ENCODE data around the gene ZFP69. TPM values are rescaled to one million over a fixed set of nuclear protein-coding genes. Genes with fewer than 3 reads are reported as not detected.

Gene ZFP69
- total RNA-seq, 1 donor, result 3.6 TPM

DNA sequence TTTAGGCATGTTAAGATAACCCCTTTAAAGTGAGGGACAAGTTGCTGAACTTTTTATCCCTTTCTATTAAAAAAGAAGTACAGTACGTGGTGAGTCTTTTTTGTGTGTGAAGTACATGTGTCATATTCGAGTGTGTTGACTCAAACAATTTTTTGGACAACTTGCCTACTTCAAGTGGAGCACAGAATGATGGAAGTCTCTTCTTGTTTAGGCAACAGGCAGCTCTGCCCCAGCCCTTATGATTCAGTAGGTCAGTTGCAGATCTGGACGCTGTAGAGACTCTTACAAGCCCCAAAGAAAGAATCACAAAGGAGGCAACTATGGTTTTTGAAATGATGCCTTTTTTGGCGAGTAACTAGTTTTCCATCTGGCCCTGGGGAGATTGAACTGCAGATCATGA lies 41.2 kb upstream of the ZFP69 start:
- TF ChIP-seq, protein P1, sequence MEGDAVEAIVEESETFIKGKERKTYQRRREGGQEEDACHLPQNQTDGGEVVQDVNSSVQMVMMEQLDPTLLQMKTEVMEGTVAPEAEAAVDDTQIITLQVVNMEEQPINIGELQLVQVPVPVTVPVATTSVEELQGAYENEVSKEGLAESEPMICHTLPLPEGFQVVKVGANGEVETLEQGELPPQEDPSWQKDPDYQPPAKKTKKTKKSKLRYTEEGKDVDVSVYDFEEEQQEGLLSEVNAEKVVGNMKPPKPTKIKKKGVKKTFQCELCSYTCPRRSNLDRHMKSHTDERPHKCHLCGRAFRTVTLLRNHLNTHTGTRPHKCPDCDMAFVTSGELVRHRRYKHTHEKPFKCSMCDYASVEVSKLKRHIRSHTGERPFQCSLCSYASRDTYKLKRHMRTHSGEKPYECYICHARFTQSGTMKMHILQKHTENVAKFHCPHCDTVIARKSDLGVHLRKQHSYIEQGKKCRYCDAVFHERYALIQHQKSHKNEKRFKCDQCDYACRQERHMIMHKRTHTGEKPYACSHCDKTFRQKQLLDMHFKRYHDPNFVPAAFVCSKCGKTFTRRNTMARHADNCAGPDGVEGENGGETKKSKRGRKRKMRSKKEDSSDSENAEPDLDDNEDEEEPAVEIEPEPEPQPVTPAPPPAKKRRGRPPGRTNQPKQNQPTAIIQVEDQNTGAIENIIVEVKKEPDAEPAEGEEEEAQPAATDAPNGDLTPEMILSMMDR (IDR thresholded peaks at IDR 0.05; ENCODE audit: extremely low read depth, low read depth, low read length), result no peak
- no peaks in the 10 kb centered on the region for H4K20me1 ChIP-seq (ENCODE audit: insufficient read depth, low read length)
- H3K27me3 ChIP-seq (ENCODE audit: insufficient read depth, low read length), result no peaks in the 10 kb centered on the region
- H2AFZ ChIP-seq (ENCODE audit: low read length), result no peak overlapping the region
- H3K9me3 ChIP-seq (ENCODE audit: low read depth, low read length), result no peaks in the 10 kb centered on the region
- no peaks in the 10 kb centered on the region for H3K79me2 ChIP-seq (ENCODE audit: insufficient read depth, low read length)
- peaks cover 10% of the 10 kb centered on the region for H3K4me1 ChIP-seq (ENCODE audit: insufficient read depth, low read length)
- peak; percentile 92 for DNase-seq (ENCODE audit: insufficient read length, low spot score, missing footprints)
- H3K36me3 ChIP-seq (ENCODE audit: insufficient read depth, low read length), result no peaks in the 10 kb centered on the region
- H3K4me3 ChIP-seq (ENCODE audit: insufficient read depth, low read length), result no peak overlapping the region
- H3K4me2 ChIP-seq (ENCODE audit: insufficient read depth, low read length), result peak overlapping the region; percentile 4
- H3K27ac ChIP-seq (ENCODE audit: low read depth, low read length), result peak overlapping the region; percentile 47

DNA sequence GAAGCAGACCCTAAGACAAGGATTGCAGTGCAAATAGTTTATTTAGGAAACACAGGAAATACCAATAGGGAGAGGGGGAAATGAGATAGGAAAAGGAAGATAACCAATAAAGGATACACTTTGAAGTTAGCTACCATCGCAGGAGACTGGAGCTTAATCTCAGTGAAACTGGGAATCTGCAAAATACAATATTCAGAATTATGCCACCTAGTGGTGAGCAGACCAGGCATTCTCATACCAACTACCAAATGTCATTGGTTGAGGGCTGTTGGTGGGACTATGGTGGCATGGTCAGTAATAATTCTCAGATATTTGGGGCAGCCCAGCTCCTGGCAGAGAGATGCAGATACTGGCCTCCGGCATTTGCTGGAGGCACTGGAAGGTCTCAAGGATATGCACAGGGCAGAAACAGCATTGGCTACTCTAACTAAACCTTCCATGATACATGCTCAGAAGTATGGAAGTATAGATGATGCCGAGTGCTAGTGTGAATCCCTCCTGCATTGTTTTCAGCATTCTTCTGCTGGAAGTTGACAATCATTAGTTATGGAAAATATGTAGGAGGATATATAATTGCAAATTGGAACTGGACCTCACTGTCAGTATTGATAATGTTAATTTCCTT lies 38.6 kb upstream of the ZFP69 start:
- Histone ChIP-seq H3K27ac (ENCODE audit: low read depth, low read length) (no peak overlapping the region), H3K9me3 (ENCODE audit: low read depth, low read length) (no peaks in the 10 kb centered on the region), H3K79me2 (ENCODE audit: insufficient read depth, low read length) (no peaks in the 10 kb centered on the region), H4K20me1 (ENCODE audit: insufficient read depth, low read length) (no peaks in the 10 kb centered on the region), H2AFZ (ENCODE audit: low read length) (no peak overlapping the region), H3K4me3 (ENCODE audit: insufficient read depth, low read length) (no peak overlapping the region), H3K4me2 (ENCODE audit: insufficient read depth, low read length) (no peak overlapping the region), H3K36me3 (ENCODE audit: insufficient read depth, low read length) (no peaks in the 10 kb centered on the region), H3K27me3 (ENCODE audit: insufficient read depth, low read length) (no peaks in the 10 kb centered on the region), H3K4me1 (ENCODE audit: insufficient read depth, low read length) (peaks cover 10% of the 10 kb centered on the region)
- TF ChIP-seq, protein P1 (IDR thresholded peaks at IDR 0.05; ENCODE audit: extremely low read depth, low read depth, low read length), result peak; percentile 77
- DNase-seq (ENCODE audit: insufficient read length, low spot score, missing footprints), result peak; percentile 82

DNA sequence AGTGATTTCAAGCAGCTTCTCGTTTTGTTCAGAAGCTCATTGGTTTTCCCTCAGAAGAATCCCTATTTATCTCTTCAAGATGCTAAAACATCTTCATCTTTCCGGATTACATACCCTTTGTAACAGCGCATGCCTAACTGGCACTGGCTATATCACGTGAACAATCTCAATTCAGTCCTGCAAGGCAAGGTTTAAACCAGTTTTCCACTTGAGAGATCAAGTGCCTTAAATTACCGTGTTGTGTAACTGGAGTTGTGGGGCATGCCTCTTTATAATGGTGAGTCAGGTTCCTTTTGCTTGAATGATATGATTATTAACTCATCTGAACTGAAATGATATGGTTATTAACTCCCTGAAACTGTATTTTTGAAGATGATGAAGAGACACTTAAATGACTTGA lies 37.8 kb upstream of the ZFP69 start:
- H3K4me2 ChIP-seq (ENCODE audit: insufficient read depth, low read length), result no peak overlapping the region
- H3K27me3 ChIP-seq (ENCODE audit: insufficient read depth, low read length), result no peaks in the 10 kb centered on the region
- H3K4me1 ChIP-seq (ENCODE audit: insufficient read depth, low read length), result peaks cover 10% of the 10 kb centered on the region
- H3K36me3 ChIP-seq (ENCODE audit: insufficient read depth, low read length), result no peaks in the 10 kb centered on the region
- no peak overlapping the region for H3K27ac ChIP-seq (ENCODE audit: low read depth, low read length)
- TF ChIP-seq, protein P1 (IDR thresholded peaks at IDR 0.05; ENCODE audit: extremely low read depth, low read depth, low read length), result no peak
- H3K9me3 ChIP-seq (ENCODE audit: low read depth, low read length), result no peaks in the 10 kb centered on the region
- no peaks in the 10 kb centered on the region for H3K79me2 ChIP-seq (ENCODE audit: insufficient read depth, low read length)
- H3K4me3 ChIP-seq (ENCODE audit: insufficient read depth, low read length), result no peak overlapping the region
- H2AFZ ChIP-seq (ENCODE audit: low read length), result no peak overlapping the region
- no peaks in the 10 kb centered on the region for H4K20me1 ChIP-seq (ENCODE audit: insufficient read depth, low read length)
- DNase-seq (ENCODE audit: insufficient read length, low spot score, missing footprints), result no peak

DNA sequence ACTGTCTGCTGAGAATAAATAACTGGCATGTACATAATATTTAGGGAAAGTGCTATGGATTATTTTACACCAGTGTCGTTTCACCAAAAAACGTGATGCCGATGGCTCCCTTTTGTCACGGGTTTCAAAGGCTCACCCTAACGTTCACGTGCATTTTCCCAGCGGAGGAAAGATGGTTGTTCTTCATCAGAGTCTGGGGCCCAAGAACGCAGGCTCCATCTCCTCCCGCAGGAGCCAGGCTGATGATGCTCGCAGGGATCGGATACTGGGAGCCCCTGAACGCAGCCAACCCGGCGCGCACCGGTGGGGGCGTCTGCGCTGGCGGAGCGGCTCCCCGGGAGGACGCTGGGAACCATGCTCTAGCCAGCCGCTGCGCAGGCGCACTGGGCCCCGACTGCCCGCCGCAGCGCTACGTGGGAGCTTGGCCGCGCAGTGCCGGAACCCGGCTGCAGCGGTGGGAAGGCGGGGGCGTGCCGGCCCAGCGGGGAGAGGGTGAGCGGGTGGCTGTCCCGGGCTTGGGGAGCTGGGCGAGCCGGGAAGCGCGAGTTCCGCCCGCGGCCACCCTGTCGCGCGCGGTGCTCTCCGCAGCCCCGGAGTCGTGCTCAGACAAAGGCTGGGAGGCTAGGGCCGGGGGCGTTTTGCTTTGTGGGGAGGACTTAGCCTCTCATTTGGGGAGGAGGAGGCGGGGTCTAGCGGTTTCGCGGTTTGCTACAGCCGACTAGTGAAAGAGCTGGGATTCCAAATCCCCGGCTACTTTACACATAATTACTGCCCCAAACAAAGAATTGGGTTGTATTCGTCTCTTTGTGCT lies 27.2 kb upstream of the ZFP69 start, which contains the start of gene ZFP69B:
Gene ZFP69B, plus strand, starts transcription at position 793 of the 811 bp plus-strand sequence. CDS start 486 bp downstream, outside the sequence.
- Histone ChIP-seq H3K79me2 (ENCODE audit: insufficient read depth, low read length) (no peaks in the 10 kb centered on the region), H3K36me3 (ENCODE audit: insufficient read depth, low read length) (no peaks in the 10 kb centered on the region), H3K4me2 (ENCODE audit: insufficient read depth, low read length) (peak within 1 kb of the TSS; percentile 99), H2AFZ (ENCODE audit: low read length) (peak within 1 kb of the TSS; percentile 92), H3K4me3 (ENCODE audit: insufficient read depth, low read length) (peak within 1 kb of the TSS; percentile 82), H4K20me1 (ENCODE audit: insufficient read depth, low read length) (no peaks in the 10 kb centered on the region), H3K9me3 (ENCODE audit: low read depth, low read length) (peaks cover 11% of the 10 kb centered on the region), H3K27me3 (ENCODE audit: insufficient read depth, low read length) (no peaks in the 10 kb centered on the region), H3K4me1 (ENCODE audit: insufficient read depth, low read length) (peaks cover 9% of the 10 kb centered on the region), H3K27ac (ENCODE audit: low read depth, low read length) (peak within 1 kb of the TSS; percentile 82)
- TF ChIP-seq, protein P1 (IDR thresholded peaks at IDR 0.05; ENCODE audit: extremely low read depth, low read depth, low read length), result no peak
- peak; percentile 98 for DNase-seq (ENCODE audit: insufficient read length, low spot score, missing footprints)
